Upper lobe of left lung (tissue), 4 donors: ENCODE data around the gene AIFM3.

ENCODE experiments used
- CTCF ChIP-seq, 6 experiments: fragments of 450-650 bp in 4 of 6; fragments of 200-600 bp in 2 of 6; sonication (generic) in 2 of 6; IDR thresholded peaks; one replicate each; pipeline ENCODE4 v1.5.1; 2016 to 2019; ENCODE audit warnings: antibody characterized with exemption in 6 of 6
- EP300 ChIP-seq, 4 donors: sonication (generic); formaldehyde crosslinking; IDR thresholded peaks; one replicate each; pipeline ENCODE4 v1.5.1; 2017; ENCODE audit warnings: antibody characterized with exemption in 4 of 4, control low read depth in 2 of 4
- POLR2A ChIP-seq, 4 donors: fragments of 450-650 bp; IDR thresholded peaks; one replicate each; pipeline ENCODE4 v1.5.1; 2016 to 2017; ENCODE audit warnings: antibody characterized with exemption in 4 of 4, mild to moderate bottlenecking in 2 of 4
- POLR2AphosphoS5 ChIP-seq, 2 donors: sonication (generic); formaldehyde crosslinking; IDR thresholded peaks; one replicate each; pipeline ENCODE4 v1.5.1; 2017; ENCODE audit warnings: antibody characterized with exemption in 2 of 2

- TF ChIP-seq CTCF (IDR thresholded peaks at IDR 0.05) (no peak), EP300 (IDR thresholded peaks at IDR 0.05) (no peak), POLR2AphosphoS5 (IDR thresholded peaks at IDR 0.05) (no peak), POLR2A (IDR thresholded peaks at IDR 0.05) (no peak)
Measured at GRCh38 chr22:20937794-20938671, 29.0 kb upstream of the AIFM3 start.
